G401.6 (cell line): ENCODE measurements around the gene SNX27.
"Not testable (repeated sequence)": the region's sequence is repeated elsewhere in the genome, so short reads cannot be mapped to it uniquely, and the experiment has no call there.

Experiments used
- FAIRE-seq: peaks from 2 replicates; lab custom pipeline; 2012; peaks lifted over from hg19 to GRCh38; lab: Jason Lieb, UNC

The SNX27 gene

GRCh38 chr1:151723726-151724370 lies 112.0 kb downstream of the SNX27 start:
- FAIRE-seq, result no peak

GRCh38 chr1:151728151-151729054 lies 116.6 kb downstream of the SNX27 start:
- FAIRE-seq, result no peak

- FAIRE-seq, result no peak
These were observed 117.5 kb downstream of the SNX27 start for GRCh38 chr1:151729157-151729965.

GRCh38 chr1:151729966-151730291 lies 118.1 kb downstream of the SNX27 start:
- FAIRE-seq, result no peak

GRCh38 chr1:151733126-151733525 lies 121.3 kb downstream of the SNX27 start:
- no peak for FAIRE-seq

GRCh38 chr1:151733995-151734394 lies 122.1 kb downstream of the SNX27 start:
- not testable (repeated sequence) for FAIRE-seq

- no peak for FAIRE-seq
These were observed 125.2 kb downstream of the SNX27 start for GRCh38 chr1:151737026-151737425.

- FAIRE-seq, result no peak
These were observed 125.6 kb downstream of the SNX27 start for GRCh38 chr1:151737479-151737878.

GRCh38 chr1:151739590-151740355 lies 127.9 kb downstream of the SNX27 start:
- FAIRE-seq, result no peak

GRCh38 chr1:151741516-151741915 lies 129.7 kb downstream of the SNX27 start:
- no peak for FAIRE-seq
